Bronchial epithelial cell (primary cell): ENCODE data around the gene TAAR1. TPM values are rescaled to one million over a fixed set of nuclear protein-coding genes. Genes with fewer than 3 reads are reported as not detected.

ENCODE experiments used
- DNase-seq: peaks from one replicate; pipeline ENCODE4 v3.0.0-alpha.2; 2010; ENCODE audit warnings: low read depth
- FAIRE-seq: peaks from 2 replicates; lab custom pipeline; 2011; peaks lifted over from hg19 to GRCh38; lab: Jason Lieb, UNC
- H3K27me3 ChIP-seq: 2 replicates; pipeline ENCODE4 v1.5.1; 2011; ENCODE audit warnings: low read length; ENCODE audit not compliant: control insufficient read depth, insufficient read depth
- H3K36me3 ChIP-seq: 2 replicates; pipeline ENCODE4 v1.5.1; 2011; ENCODE audit warnings: low read length; ENCODE audit not compliant: control insufficient read depth, insufficient read depth
- H3K4me3 ChIP-seq: 2 replicates; pipeline ENCODE4 v1.5.1; 2011; ENCODE audit warnings: mild to moderate bottlenecking, low read depth, low read length, control low read depth
- total RNA-seq: library from RNA; depleted of rRNA; stranded (reverse); fragments of >200 nt; gene quantifications from 2 replicates; pipeline ENCODE4 v1.2.1, GENCODE V29; 2014
- TF ChIP-seq, protein P1 (sequence below): IDR thresholded peaks from 2 replicates; pipeline ENCODE4 v1.5.1; 2011; ENCODE audit warnings: mild to moderate bottlenecking, moderate library complexity, low read length, control low read depth, inconsistent platforms; ENCODE audit not compliant: insufficient read depth, severe bottlenecking

The TAAR1 gene
- total RNA-seq, 1 donor from 2014 or later: not detected

DNA sequence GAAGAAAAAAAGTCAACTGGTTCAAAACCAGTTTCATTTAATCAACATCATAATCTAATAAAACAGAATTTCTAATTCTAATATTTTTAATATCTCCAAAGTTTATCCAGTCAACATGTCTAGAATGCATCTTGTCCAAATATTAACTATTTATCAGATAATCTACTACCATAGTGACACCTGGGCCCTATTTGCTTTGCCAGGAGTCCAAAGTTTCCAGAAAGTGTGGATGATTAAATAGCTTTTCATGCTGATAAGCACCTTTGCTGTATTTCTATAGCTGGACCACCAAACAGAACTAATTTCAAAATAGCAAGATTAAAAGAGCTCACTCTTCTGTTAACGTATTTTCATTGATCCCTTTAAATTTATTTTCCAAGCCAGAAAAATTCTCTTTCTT is 12.3 kb upstream of the TAAR1 start:
- H3K4me3 ChIP-seq: no peak overlapping the region
- TF ChIP-seq, protein P1, sequence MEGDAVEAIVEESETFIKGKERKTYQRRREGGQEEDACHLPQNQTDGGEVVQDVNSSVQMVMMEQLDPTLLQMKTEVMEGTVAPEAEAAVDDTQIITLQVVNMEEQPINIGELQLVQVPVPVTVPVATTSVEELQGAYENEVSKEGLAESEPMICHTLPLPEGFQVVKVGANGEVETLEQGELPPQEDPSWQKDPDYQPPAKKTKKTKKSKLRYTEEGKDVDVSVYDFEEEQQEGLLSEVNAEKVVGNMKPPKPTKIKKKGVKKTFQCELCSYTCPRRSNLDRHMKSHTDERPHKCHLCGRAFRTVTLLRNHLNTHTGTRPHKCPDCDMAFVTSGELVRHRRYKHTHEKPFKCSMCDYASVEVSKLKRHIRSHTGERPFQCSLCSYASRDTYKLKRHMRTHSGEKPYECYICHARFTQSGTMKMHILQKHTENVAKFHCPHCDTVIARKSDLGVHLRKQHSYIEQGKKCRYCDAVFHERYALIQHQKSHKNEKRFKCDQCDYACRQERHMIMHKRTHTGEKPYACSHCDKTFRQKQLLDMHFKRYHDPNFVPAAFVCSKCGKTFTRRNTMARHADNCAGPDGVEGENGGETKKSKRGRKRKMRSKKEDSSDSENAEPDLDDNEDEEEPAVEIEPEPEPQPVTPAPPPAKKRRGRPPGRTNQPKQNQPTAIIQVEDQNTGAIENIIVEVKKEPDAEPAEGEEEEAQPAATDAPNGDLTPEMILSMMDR: no peak
- no peaks in the 10 kb centered on the region for H3K27me3 ChIP-seq
- H3K36me3 ChIP-seq: no peaks in the 10 kb centered on the region
- DNase-seq (no peak), FAIRE-seq (no peak)

DNA sequence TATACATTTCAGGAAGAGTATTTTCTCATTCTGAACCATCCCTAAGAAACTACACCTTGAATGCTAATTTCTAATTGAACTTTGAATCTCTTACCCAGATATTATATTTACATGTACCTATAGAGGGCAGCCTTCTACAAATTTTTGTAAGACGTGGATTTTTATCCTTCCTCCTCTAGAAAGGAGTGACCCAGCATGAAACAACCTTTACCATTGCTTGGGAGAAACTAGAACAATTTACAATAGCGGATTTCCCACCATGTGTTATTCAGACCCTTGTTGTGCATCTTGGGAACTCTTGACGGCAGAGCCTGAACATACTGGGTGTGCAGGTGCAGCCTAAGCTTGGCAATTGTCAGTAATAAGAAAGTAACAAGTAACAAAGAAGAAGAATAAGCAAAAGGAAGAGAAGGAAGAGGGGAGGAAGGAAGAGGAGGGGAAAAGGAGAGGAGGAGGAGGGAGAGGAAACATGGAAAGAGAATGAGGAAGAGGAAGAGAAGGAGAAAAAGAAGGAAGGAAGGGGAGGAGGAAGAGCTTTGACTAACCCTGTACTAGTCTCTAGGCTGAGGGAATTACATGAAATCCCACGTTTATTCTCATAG is 10.8 kb upstream of the TAAR1 start:
- no peak for FAIRE-seq
- H3K27me3 ChIP-seq: no peaks in the 10 kb centered on the region
- no peaks in the 10 kb centered on the region for H3K36me3 ChIP-seq
- no peak overlapping the region for H3K4me3 ChIP-seq
- TF ChIP-seq, protein P1: peak; percentile 31
- peak; percentile 60 for DNase-seq

DNA sequence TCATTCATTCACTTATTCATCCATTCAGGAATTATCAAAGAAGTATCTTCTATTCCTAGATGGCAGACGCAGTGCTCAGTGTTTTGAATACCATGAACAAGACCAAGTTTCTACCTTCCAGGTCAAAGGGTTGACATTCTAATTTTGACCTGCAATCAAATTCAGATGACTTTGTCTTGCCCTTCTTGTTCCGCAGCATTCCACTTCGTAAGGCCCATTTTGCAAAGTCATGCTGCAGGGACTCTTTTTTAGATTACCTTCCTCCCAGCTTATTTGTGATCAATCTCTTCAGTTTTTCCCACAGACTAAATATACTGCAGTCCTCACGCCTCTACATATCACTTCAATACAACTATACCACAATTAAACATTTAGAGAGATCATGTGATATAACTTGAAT is 7.1 kb upstream of the TAAR1 start:
- FAIRE-seq: no peak
- Histone ChIP-seq H3K4me3 (no peak overlapping the region), H3K27me3 (no peaks in the 10 kb centered on the region), H3K36me3 (no peaks in the 10 kb centered on the region)
- TF ChIP-seq, protein P1: no peak
- DNase-seq: no peak

DNA sequence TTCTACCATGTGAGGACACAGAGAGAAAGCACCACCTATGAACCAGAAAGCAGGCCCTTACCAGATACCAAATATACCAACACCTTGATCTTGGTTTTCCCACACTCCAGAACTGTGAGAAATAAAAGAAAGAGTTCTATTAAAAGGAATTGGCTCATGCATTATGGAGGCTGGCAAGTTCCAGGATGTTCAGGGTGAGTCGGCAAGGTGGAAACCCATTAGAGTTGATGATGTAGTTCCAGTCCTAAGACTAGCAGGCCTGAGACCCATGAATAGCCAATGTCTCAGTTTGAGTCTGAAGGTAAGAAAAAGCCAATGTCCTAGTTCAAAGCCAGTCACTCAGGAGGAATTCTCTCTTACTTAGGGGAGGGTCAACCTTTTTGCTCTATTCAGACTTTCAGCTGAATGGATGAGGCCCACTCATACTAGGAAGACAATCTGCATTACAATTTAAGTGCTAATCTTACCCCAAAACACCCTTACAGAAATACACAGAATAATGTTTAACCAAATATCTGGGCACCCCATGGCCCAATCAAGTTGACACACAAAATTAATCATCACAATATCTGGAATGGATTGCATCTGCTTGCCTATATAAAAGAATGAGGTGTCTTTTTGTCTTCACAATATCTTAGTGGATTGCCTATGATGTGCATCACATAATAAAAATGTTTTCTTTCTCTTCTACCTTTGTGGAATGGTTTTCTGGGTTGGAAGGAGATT is 5.5 kb upstream of the TAAR1 start:
- TF ChIP-seq, protein P1: no peak
- DNase-seq: no peak
- no peaks in the 10 kb centered on the region for H3K36me3 ChIP-seq
- FAIRE-seq: no peak
- no peak overlapping the region for H3K4me3 ChIP-seq
- no peaks in the 10 kb centered on the region for H3K27me3 ChIP-seq

DNA sequence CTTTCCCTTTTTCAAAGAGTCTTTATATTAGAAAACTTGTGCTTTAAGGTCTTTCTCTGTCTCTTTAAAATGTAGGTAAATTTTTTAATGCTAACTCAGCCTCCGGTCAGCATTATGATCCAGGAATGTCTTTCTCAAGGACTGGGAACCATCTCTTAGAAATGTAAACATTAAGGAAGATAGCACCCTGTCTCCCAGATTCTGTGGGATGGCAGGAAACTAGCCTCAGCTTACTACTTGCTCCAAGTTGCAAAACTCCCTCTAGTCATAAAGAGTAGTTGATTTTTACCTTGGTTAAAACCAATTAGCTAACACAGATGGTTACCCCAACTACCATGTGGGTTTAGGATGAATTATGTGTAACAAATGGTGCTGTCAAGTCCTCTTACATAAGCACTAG is 4.7 kb upstream of the TAAR1 start:
- H3K36me3 ChIP-seq: no peaks in the 10 kb centered on the region
- no peak for DNase-seq
- H3K4me3 ChIP-seq: no peak overlapping the region
- H3K27me3 ChIP-seq: no peaks in the 10 kb centered on the region
- TF ChIP-seq, protein P1: no peak
- no peak for FAIRE-seq
